OCI-LY7 (cell line): Measurements from ENCODE around the gene CCDC170.

Experiments used
- CTCF ChIP-seq: fragments of 200-600 bp; sonication (generic); conservative IDR thresholded peaks from 2 replicates; pipeline ENCODE4 v1.5.1; 2014; ENCODE audit warnings: mild to moderate bottlenecking, antibody characterized with exemption, low read length, moderate library complexity, mixed read lengths
- EZH2phosphoT487 ChIP-seq: fragments of 200-600 bp; sonication (generic); IDR thresholded peaks from 2 replicates; pipeline ENCODE4 v1.6.1; 2018; ENCODE audit warnings: low read depth, borderline replicate concordance, mild to moderate bottlenecking, mixed run types, antibody characterized with exemption, low read length, moderate library complexity, mixed read lengths

GRCh38 chr6:151539506-151540268 lies 45.9 kb downstream of the CCDC170 start:
- no peak for TF ChIP-seq CTCF
- no peak for TF ChIP-seq EZH2phosphoT487
